ENCODE data around the gene SLC27A1. TPM values are rescaled to one million over a fixed set of nuclear protein-coding genes. Genes with fewer than 3 reads are reported as not detected.
"Not testable (repeated sequence)": the region's sequence is repeated elsewhere in the genome, so short reads cannot be mapped to it uniquely, and the experiment has no call there.

SLC27A1 gene
- total RNA-seq, 1 donor from 2014 or later, result 7.0 TPM

- TF ChIP-seq, protein P1, sequence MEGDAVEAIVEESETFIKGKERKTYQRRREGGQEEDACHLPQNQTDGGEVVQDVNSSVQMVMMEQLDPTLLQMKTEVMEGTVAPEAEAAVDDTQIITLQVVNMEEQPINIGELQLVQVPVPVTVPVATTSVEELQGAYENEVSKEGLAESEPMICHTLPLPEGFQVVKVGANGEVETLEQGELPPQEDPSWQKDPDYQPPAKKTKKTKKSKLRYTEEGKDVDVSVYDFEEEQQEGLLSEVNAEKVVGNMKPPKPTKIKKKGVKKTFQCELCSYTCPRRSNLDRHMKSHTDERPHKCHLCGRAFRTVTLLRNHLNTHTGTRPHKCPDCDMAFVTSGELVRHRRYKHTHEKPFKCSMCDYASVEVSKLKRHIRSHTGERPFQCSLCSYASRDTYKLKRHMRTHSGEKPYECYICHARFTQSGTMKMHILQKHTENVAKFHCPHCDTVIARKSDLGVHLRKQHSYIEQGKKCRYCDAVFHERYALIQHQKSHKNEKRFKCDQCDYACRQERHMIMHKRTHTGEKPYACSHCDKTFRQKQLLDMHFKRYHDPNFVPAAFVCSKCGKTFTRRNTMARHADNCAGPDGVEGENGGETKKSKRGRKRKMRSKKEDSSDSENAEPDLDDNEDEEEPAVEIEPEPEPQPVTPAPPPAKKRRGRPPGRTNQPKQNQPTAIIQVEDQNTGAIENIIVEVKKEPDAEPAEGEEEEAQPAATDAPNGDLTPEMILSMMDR (conservative IDR thresholded peaks at IDR 0.05; ENCODE audit: low read depth, low read length), result no peak
- no peak overlapping the region for H3K4me3 ChIP-seq (ENCODE audit: low read depth, low read length)
- no peak for DNase-seq (ENCODE audit: low read depth)
These were observed 47.6 kb downstream of the SLC27A1 start for GRCh38 chr19:17517898-17518297.

- H3K4me3 ChIP-seq (ENCODE audit: low read depth, low read length); DNase-seq (ENCODE audit: low read depth): not testable (repeated sequence)
These were observed 48.3 kb downstream of the SLC27A1 start for GRCh38 chr19:17518654-17519053.

GRCh38 chr19:17519967-17520366, 49.6 kb downstream of the SLC27A1 start:
- TF ChIP-seq, protein P1 (conservative IDR thresholded peaks at IDR 0.05; ENCODE audit: low read depth, low read length), result no peak
- no peak overlapping the region for H3K4me3 ChIP-seq (ENCODE audit: low read depth, low read length)
- no peak for DNase-seq (ENCODE audit: low read depth)

DNA sequence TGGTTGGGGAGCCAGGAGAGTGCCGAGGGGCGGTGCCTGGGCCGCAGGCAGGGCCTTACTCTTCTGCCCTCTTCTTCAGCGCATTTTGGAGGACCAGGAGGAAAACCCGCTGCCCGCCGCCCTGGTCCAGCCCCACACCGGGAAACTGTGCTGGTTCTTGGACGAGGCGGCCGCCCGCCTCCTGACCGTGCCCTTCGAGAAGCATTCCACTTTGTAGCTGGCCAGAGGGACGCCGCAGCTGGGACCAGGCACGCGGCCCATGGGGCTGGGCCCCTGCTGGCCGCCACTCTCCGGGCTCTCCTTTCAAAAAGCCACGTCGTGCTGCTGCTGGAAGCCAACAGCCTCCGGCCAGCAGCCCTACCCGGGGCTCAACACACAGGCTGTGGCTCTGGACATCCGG, 50.5 kb downstream of the SLC27A1 start:
- TF ChIP-seq, protein P1 (conservative IDR thresholded peaks at IDR 0.05; ENCODE audit: low read depth, low read length), result no peak
- no peak overlapping the region for H3K4me3 ChIP-seq (ENCODE audit: low read depth, low read length)
- DNase-seq (ENCODE audit: low read depth), result no peak

DNA sequence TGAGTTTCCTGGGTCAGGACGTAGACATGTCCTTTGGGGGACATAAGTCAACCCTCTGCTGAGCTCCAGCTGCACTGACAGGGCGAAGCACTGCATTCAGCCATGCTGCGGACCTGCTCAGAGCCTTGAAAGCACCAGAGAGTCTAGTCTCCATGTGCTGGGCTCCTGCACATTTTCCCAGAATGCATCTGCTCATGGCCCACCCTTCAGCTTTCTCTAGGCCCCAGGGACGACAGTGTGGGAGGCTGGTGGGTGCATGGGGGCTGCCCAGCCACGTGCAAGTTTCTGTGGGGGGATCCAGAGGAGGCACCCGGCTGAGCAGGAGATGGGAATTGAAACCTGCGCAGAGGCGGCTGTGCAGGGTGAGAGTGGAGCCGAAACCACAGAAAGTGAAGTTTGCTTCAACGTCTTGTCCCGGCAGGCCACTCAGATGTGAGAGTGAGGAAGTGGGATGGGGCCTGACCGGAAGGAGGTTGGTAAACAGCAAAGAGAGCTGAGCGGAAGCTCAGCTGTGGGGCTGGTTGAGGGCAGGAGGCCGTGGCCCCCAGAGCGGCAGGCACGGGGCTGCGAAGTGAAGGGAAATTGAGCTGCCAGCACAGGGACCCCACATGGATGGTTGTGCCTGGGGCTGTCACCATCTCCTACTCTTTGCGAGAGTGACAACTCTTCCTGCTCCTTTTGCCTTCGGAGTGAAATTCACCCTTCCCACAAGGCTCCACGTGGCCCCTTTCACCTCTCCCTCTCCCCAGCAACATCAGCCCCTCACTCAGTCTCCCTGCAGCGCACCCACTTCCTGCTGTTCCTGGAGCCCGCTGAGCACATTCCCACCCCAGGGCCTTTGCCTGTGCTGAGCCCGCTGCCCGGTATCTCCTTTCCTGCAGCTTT, 52.9 kb downstream of the SLC27A1 start:
- no peak for DNase-seq (ENCODE audit: low read depth)
- H3K4me3 ChIP-seq (ENCODE audit: low read depth, low read length), result no peak overlapping the region

GRCh38 chr19:17524651-17525050, 54.3 kb downstream of the SLC27A1 start:
- no peak for DNase-seq (ENCODE audit: low read depth)
- no peak overlapping the region for H3K4me3 ChIP-seq (ENCODE audit: low read depth, low read length)
- TF ChIP-seq, protein P1 (conservative IDR thresholded peaks at IDR 0.05; ENCODE audit: low read depth, low read length), result no peak

More for the DNA sequence above, 52.9 kb downstream of the SLC27A1 start:
- TF ChIP-seq, protein P1 (conservative IDR thresholded peaks at IDR 0.05; ENCODE audit: low read depth, low read length), result no peak

- TF ChIP-seq, protein P1 (conservative IDR thresholded peaks at IDR 0.05; ENCODE audit: low read depth, low read length), result no peak
- H3K4me3 ChIP-seq (ENCODE audit: low read depth, low read length), result no peak overlapping the region
- no peak for DNase-seq (ENCODE audit: low read depth)
These were observed 54.8 kb downstream of the SLC27A1 start for GRCh38 chr19:17525141-17525540.
